HG03565 (cell line): Measurements from ENCODE around the gene LLGL2.

ENCODE experiments used
- ATAC-seq: cut with Tn5 transposase; IDR thresholded peaks from one replicate; pipeline ENCODE4 v1.9.1; 2021; ENCODE audit warnings: mild to moderate bottlenecking, moderate library complexity; ENCODE audit not compliant: unreplicated experiment

The LLGL2 gene

GRCh38 chr17:75490953-75491649, 34.4 kb upstream of the LLGL2 start:
- ATAC-seq: no peak

- no peak for ATAC-seq
Measured at GRCh38 chr17:75491680-75492079, 33.8 kb upstream of the LLGL2 start.

GRCh38 chr17:75492555-75493168, 32.8 kb upstream of the LLGL2 start:
- ATAC-seq: no peak

GRCh38 chr17:75493476-75494129, 31.9 kb upstream of the LLGL2 start:
- no peak for ATAC-seq

- ATAC-seq: no peak
Measured at GRCh38 chr17:75494326-75494877, 31.1 kb upstream of the LLGL2 start.

- ATAC-seq: no peak
Measured at GRCh38 chr17:75496005-75496404, 29.5 kb upstream of the LLGL2 start.

- ATAC-seq: no peak
Measured at GRCh38 chr17:75498039-75498725, 27.3 kb upstream of the LLGL2 start.

- no peak for ATAC-seq
Measured at GRCh38 chr17:75498726-75499213, 26.7 kb upstream of the LLGL2 start.

- ATAC-seq: no peak
Measured at GRCh38 chr17:75499313-75500022, 26.0 kb upstream of the LLGL2 start.

- ATAC-seq: no peak
Measured at GRCh38 chr17:75500419-75501216, 24.9 kb upstream of the LLGL2 start.

- ATAC-seq: no peak
Measured at GRCh38 chr17:75501378-75502071, 24.0 kb upstream of the LLGL2 start.

- ATAC-seq: no peak
Measured at GRCh38 chr17:75502072-75502720, 23.3 kb upstream of the LLGL2 start.

- ATAC-seq: no peak
Measured at GRCh38 chr17:75502721-75503329, 22.7 kb upstream of the LLGL2 start.

GRCh38 chr17:75503337-75503950, 22.1 kb upstream of the LLGL2 start:
- ATAC-seq: no peak

GRCh38 chr17:75503976-75504346, 21.5 kb upstream of the LLGL2 start:
- no peak for ATAC-seq

- no peak for ATAC-seq
Measured at GRCh38 chr17:75504347-75505151, 20.9 kb upstream of the LLGL2 start.

GRCh38 chr17:75505152-75505409, 20.4 kb upstream of the LLGL2 start:
- ATAC-seq: no peak
